GM20000 (cell line): Measurements from ENCODE around the gene CISD3.

ENCODE experiments used
- DNase-seq: peaks from one replicate; pipeline ENCODE4 v3.0.0; 2012; ENCODE audit warnings: low spot score
- TF ChIP-seq, protein P1 (sequence below): IDR thresholded peaks from 2 replicates; pipeline ENCODE4 v1.5.1; 2012; ENCODE audit warnings: mild to moderate bottlenecking, control low read depth; ENCODE audit errors: extremely low read depth, missing control alignments

The CISD3 gene

DNA sequence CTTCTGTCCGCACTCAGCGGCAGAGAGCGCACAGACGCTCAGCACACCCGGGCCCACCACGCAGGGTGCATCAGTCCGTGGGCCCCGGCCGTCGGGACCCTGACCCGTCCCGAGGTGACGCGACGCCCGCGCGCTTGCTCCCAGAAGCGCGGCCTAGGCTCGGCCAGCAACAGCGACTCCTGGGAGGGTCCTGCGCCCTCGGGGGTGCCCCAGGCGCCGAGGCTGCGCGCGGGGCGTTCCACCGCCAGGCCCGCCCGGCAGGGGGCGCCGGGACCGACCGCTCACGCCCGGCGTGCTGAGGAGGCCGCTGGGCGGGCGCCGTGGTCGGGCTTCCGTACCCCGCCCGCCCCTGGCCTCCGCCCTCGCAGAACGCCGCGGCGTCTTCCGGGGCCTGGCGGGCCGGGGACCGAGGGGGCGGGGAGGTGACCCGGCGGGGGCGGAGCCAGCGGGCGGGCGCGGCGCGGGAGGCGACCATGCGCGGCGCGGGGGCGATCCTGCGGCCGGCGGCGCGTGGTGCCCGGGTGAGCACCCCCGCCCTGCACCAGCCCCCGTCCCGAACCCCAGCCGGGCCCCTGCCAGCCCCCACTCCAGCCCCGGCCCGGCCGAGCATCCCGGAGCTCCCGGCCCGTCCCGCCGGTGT, at the start of gene CISD3:
Gene CISD3, plus strand, starts transcription at position 456 of the 640 bp plus-strand sequence. Its CDS starts 18 bp downstream, at position 474.
- DNase-seq = peak; percentile 99
- TF ChIP-seq, protein P1, sequence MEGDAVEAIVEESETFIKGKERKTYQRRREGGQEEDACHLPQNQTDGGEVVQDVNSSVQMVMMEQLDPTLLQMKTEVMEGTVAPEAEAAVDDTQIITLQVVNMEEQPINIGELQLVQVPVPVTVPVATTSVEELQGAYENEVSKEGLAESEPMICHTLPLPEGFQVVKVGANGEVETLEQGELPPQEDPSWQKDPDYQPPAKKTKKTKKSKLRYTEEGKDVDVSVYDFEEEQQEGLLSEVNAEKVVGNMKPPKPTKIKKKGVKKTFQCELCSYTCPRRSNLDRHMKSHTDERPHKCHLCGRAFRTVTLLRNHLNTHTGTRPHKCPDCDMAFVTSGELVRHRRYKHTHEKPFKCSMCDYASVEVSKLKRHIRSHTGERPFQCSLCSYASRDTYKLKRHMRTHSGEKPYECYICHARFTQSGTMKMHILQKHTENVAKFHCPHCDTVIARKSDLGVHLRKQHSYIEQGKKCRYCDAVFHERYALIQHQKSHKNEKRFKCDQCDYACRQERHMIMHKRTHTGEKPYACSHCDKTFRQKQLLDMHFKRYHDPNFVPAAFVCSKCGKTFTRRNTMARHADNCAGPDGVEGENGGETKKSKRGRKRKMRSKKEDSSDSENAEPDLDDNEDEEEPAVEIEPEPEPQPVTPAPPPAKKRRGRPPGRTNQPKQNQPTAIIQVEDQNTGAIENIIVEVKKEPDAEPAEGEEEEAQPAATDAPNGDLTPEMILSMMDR = peak; percentile 96

DNA sequence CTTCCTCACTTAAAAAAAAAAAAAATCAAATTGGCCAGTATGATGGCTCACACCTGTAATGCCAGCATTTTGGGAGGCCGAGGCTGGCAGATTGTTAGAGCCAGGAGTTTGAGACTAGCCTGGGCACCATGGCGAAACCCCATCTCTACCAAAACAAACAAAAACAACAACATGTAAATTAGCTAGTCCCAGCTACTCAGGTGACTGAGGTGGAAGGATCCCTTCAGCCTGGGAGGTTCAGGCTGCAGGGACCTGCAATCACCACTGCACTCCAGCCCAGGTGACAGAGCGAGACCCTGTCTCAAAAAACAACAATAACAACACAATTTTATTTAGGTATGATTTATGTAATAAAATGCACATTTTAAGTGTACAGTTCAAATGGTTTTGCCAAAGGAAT, 49.0 kb upstream of the CISD3 start:
- DNase-seq = no peak
- TF ChIP-seq, protein P1 = no peak

DNA sequence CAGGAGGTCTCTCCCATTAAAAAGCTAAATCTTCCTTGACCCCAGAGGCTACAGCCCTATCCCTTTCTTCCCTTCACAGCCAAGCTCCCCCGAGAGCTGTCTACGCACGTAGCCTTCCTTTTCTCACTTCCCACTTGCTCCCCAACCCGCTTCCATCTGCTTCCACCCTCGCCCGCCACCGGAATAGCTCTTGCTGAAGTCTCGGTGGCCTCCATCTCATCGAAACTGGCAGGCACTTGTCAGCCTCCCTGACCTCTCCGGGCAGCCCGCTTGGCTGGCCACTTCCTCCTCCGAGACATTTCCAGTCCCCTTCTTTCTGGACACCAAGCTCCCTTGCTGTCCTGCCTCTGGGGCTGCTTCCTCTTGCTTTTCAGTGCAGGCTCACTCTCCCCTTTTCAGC, 44.6 kb upstream of the CISD3 start:
- DNase-seq = no peak
- TF ChIP-seq, protein P1 = no peak

DNA sequence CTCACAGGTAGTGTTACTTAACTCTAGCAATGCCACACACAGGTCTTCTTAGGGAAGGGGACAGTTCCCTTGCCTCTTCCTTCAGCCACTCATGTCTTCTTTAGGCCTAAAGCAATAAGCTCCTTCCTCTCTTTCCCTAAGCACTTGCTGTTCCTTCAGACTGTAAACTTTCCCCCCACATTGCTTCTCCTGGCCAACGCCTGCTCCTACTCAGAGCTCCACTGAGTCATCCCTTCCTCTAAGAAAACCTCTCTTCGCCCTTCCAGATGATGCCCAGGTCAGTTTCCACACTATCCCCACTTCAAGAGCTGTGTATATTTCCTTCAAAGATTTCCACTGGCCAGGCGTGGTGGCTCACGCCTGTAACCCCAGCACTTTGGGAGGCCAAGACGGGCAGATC, 42.9 kb upstream of the CISD3 start:
- TF ChIP-seq, protein P1 = no peak
- no peak for DNase-seq

- no peak for DNase-seq
- TF ChIP-seq, protein P1 = no peak
Observed at GRCh38 chr17:38690386-38690785, 39.8 kb upstream of the CISD3 start.

- TF ChIP-seq, protein P1 = no peak
- DNase-seq = no peak
Observed at GRCh38 chr17:38691154-38691553, 39.0 kb upstream of the CISD3 start.

DNA sequence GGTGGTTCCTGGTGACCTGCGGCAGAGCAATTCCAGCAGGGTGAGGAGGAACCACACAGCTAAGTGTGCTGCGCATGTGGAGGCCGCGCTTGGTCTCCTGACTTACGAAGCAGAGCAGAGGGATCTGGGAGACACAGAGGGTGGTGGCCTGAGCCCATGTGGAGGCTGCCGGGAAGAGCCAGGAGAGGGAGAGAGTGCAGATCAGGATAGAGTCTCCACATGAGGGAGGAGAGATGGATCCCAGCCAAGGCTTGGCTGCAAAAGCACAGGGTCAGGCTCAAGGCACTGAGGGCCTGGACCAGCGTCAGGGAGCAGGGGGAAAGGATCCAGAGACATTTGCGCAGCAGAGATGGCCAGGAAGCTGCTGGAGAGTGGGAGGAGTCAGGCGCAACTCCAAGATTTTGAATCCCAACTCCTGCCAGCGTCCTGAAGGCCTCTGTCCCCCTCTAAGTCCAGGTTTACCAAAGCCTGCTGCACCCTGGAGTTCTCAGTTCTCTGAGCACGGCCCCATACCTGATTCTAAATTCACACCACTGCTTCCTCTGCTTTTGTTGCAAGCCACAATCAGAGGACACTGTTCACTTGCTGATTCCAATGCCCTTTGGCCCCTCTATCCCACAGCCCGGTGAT, 36.3 kb upstream of the CISD3 start:
- TF ChIP-seq, protein P1 = no peak
- DNase-seq = no peak
